GM10248 (cell line): ENCODE data around the gene LYPD6.

Experiments
- CTCF ChIA-PET: fragments of 300-600 bp; sonication (Branson Sonifier 250); formaldehyde crosslinking; extraction: SDS; loops from one replicate; lab custom pipeline; 2021; ENCODE audit warnings: antibody characterized with exemption; lab: Yijun Ruan, JAX
- POLR2A ChIA-PET: fragments of 350-650 bp; sonication (Branson Sonifier 250); formaldehyde crosslinking; extraction: SDS; loops from one replicate; lab custom pipeline; 2020; ENCODE audit warnings: antibody characterized with exemption; lab: Yijun Ruan, JAX
- DNase-seq: peaks from one replicate; pipeline ENCODE4 v3.0.0; 2012; ENCODE audit errors: extremely low spot score
- CTCF ChIP-seq: IDR thresholded peaks from 2 replicates; pipeline ENCODE4 v1.5.1; 2012; ENCODE audit warnings: mild to moderate bottlenecking, low read depth; ENCODE audit errors: extremely low read depth, missing control alignments, control extremely low read depth

The LYPD6 gene

GRCh38 chr2:149446748-149447147 is 116.4 kb downstream of the LYPD6 start:
- ChIA-PET POLR2A (no interaction called here), CTCF (interaction anchor here (1.1 kb wide), 1 partner anchor 115 kb away, joined by 3 read pairs; no protein-coding TSS in a partner anchor)
- TF ChIP-seq CTCF = no peak
- no peak for DNase-seq

DNA sequence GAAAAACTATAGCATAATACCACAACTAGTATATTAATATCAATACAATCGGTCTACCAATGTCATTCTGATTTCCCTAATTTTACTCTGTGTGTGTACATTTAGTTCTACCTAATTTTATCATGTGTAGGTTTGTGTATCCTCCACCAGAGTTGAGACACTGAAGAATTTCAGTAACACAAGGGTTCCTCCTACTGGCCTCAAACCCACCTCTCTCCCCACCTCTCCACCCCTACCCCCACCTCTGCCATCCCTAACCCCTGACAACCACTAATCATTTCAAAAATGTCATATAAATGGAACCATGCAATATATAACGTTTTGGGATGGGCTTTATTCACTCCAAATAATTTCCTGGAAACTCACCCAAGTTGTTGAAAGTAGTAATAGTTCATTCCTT is 117.9 kb downstream of the LYPD6 start:
- ChIA-PET CTCF (no interaction called here), POLR2A (no interaction called here)
- DNase-seq = no peak
- TF ChIP-seq CTCF = no peak

- POLR2A ChIA-PET = no interaction called here
- CTCF ChIA-PET = no interaction called here
- no peak for DNase-seq
- no peak for TF ChIP-seq CTCF
These were observed 118.6 kb downstream of the LYPD6 start for GRCh38 chr2:149449017-149449416.

DNA sequence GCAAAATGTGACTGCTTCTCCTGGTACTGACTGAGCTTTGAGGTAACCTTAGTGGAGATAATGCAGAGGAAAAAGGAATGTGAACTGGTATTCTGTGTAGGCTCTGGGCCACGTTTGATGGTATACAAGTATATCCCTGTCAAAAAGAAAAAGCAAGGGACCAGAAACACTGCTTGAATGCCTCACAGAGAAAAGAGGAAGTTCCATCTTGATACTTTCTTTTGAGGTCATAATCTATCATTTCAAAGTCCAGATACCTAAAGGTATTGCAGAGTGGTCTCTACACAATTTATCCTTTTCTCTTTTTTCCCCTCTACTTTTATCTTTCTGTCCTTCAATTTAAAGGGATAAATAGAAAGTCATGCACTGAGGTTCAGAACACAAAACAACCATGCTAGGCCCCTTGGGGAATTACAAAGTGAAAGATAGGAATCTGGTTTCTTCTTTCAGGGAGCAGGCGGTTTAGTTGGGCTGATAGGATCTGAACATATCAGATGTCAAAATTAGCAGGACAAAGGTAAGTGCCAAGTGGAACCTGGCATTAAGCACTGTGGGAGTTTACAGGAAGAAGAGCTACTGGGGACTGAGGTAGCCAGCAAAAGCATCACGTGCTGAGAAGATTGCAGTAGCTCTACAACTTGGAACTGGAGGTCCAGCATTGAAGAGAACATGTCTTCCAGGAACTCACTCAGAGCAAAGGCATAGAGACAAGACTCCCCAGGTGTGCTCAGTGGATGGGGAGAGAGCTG is 121.2 kb downstream of the LYPD6 start:
- POLR2A ChIA-PET = no interaction called here
- CTCF ChIA-PET = interaction anchor here (1.8 kb wide), 1 partner anchor 16 kb away, joined by 5 read pairs; no protein-coding TSS in a partner anchor
- DNase-seq = peak; percentile 7
- TF ChIP-seq CTCF = no peak

DNA sequence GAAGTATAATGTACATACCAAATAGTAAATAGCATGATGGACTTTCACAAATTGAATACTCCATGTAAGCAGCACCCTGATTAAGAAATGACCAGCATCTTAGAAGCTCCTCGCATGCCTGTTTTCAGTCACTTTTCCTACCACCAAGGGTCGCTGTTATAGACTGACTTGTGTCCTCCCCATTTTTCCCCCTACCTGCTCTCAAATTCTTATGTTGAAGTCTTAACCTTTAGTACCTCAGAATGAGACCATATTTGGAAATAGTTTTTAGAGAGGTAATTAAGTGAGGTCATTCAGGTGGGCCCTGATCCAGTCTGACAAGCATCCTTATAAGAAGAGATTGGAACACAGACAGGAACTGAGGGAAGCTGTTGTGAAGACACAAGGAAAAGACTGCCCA is 125.9 kb downstream of the LYPD6 start:
- POLR2A ChIA-PET = no interaction called here
- TF ChIP-seq CTCF = no peak
- DNase-seq = no peak
- CTCF ChIA-PET = no interaction called here

GRCh38 chr2:149458502-149458901 is 128.1 kb downstream of the LYPD6 start:
- ChIA-PET POLR2A (no interaction called here), CTCF (no interaction called here)
- no peak for TF ChIP-seq CTCF
- no peak for DNase-seq
